SW480 (cell line): Measurements from ENCODE around the gene REXO1.

Experiments
- DNase-seq: peaks from one replicate; pipeline ENCODE4 v3.0.0-alpha.2; 2016; ENCODE audit warnings: low spot score

Gene REXO1

DNA sequence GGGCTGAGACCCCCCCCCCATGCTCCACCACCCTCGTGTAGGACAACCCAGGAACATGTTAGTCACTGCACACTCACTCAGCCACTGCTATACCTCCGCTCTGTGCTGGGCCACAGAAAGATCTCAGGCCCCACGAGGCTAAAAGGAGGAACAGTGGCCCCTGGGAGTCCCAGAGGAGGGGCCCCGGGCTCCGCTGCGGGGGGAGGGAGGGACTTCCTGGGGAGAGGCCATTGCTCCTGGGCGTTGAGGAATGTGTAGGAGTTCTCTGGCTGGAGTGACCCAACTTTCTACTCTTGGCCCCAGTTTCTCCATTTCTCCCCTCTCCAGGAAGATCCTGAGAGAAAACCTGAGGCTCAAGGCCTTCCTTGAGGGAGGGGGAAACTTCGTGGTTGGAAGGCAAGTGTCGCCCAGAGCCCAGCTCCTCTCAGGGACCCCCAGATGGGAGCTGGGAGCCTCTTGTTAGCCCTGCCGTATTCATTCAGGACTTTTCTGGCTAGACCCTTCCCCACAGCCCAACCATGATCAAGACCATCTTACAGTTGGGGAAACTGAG lies 81.4 kb downstream of the REXO1 start:
- no peak for DNase-seq

DNA sequence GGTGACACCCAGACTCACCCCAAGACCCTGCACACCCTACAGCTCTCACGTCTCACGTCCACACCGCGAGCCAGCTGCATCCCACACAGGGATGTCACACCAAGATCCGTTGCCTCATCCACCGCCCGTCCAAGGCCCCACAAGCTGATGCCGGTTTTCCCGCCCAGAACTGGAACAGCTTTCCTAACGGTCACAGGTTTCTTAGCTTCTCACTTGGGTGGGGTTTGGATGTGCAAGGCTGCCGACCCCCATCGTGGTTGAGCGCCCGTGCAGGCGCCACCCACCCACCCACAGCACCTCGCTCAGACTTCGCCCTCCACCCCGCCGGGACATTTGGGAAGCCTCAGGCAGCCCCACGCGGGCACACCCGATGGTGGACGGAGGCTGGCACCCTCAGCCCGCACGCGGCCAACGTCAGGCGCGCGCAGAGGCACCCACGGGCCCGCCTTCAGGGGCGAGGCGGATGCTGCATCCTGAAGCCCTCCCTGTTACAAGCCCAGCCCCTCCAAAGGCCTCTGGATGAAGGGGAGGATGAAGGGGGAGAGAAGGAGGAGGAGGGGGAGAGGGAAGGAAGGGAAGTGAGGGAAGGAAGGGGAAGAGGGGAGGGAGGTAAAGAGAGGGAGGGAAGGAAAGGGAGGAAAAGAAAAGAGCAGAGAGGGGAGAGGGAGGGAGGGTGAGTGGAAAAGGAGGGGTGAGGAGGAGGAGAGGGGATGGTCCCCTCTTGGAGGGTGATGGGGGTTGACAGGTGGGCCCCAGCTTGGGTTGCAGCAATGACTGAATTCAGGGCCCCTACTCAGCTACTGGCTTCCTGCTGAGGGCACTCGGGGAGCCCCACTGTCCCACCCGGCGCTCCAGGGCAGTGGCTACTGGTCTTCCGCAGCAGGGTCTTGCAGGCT lies 82.1 kb downstream of the REXO1 start:
- DNase-seq = no peak
